Pancreas (tissue), 10 donors: ENCODE data around the gene GPR156. TPM values are rescaled to one million over a fixed set of nuclear protein-coding genes. Genes with fewer than 3 reads are reported as not detected.
"Not testable (repeated sequence)": the region's sequence is repeated elsewhere in the genome, so short reads cannot be mapped to it uniquely, and the experiment has no call there.

Experiments used
- ATAC-seq, 4 donors: fragments of 200-7000 bp; cut with Tn5 transposase; one replicate each; pipeline versions ENCODE4 v1.8.0 to v1.9.1; 2020; ENCODE audit warnings: mild to moderate bottlenecking in 4 of 4, moderate library complexity in 4 of 4
- DNase-seq, 6 donors: peaks; one replicate each; pipeline ENCODE4 v3.0.0-alpha.2; 2020
- FAIRE-seq: peaks from 2 replicates; lab custom pipeline; 2012; peaks lifted over from hg19 to GRCh38; lab: Jason Lieb, UNC
- H3K27ac ChIP-seq, 4 donors: fragments of 200-600 bp; sonication (generic); 1 replicate in 3 of 4; 2 replicates in 1 of 4; pipeline versions ENCODE4 v1.5.0 to v1.8.0; 2020
- H3K27me3 ChIP-seq, 4 donors: fragments of 200-600 bp; one replicate each; pipeline ENCODE4 v1.8.0; 2021
- H3K36me3 ChIP-seq, 3 donors: fragments of 200-600 bp; sonication (generic) in 1 of 3; one replicate each; pipeline versions ENCODE4 v1.5.0 to v1.8.0; 2020 to 2021
- H3K4me1 ChIP-seq, 3 donors: fragments of 200-600 bp; one replicate each; pipeline ENCODE4 v1.8.0; 2021
- H3K4me3 ChIP-seq, 4 donors: fragments of 200-600 bp; sonication (generic) in 2 of 4; one replicate each; pipeline versions ENCODE4 v1.5.0 to v1.8.0; 2020 to 2021
- H3K9me3 ChIP-seq, 4 donors: fragments of 200-600 bp; one replicate each; pipeline ENCODE4 v1.8.0; 2021
- CTCF ChIP-seq, 4 donors: fragments of 200-600 bp; sonication (generic) in 3 of 4; IDR thresholded peaks; one replicate each; pipeline versions ENCODE4 v1.5.0 to v1.8.0; 2021; ENCODE audit warnings: antibody characterized with exemption in 4 of 4
- WGBS, 2 donors: extraction: QIAGEN DNeasy Blood & Tissue Kit; methylation state at CpG; one replicate each; pipeline ENCODE4 v1.1.7; 2013; 5-methylcytosine and 5-hydroxymethylcytosine counted together
- intact Hi-C, 3 donors: fragments of 100-400 bp; cut with DNase I; formaldehyde crosslinking; loops; one replicate each; pipeline versions ENCODE4 v1.11.1 to v1.14.2; 2022
- polyA plus RNA-seq, 2 donors: library from polyadenylated mRNA; stranded (reverse); fragments of 200-250 nt; gene quantifications; one replicate each; pipeline ENCODE4 v1.2.3, GENCODE V29; 2013
- total RNA-seq, 6 donors: library from RNA; stranded (reverse); fragmentation: NEBNext Ultra II Directional in 4 of 6; extraction: Animal tissue kit (Norgen Biotek cat#: 25700) in 4 of 6; gene quantifications; one replicate each; pipeline versions ENCODE4 v1.2.1 to v1.2.4, GENCODE V29; 2021 to 2023
- donor health status: healthy with polysubstance abuse.
- donor health status: DM: no; HTN: no; CAD: no; lungs with moderate emphysema.
- donor health status: DM: no; HTN: no; CAD: no.
- donor health status: control.
- donor health status: control.
- donor health status: Bipolar disorder and iron deficiency.
- donor health status: DM: yes; HTN: yes; CAD: no.
- donor health status: DM: no; HTN: no; CAD: no.
- donor health status: DM: no; HTN: no; CAD: no.
- donor health status: DM: yes; HTN: yes; CAD: no.

The GPR156 gene
- total and polyA plus RNA-seq, 8 donors: 0.05 to 0.16 (median 0.08) TPM; not detected in 4

- H3K9me3 ChIP-seq: no peaks in the 10 kb centered on the region
- no peak overlapping the region for H3K4me3 ChIP-seq
- intact Hi-C loops: no loop called here
- FAIRE-seq (no peak), ATAC-seq (peak in 1 of 4 donors; percentile 32), DNase-seq (no peak)
- no peak overlapping the region for H3K27ac ChIP-seq
- no peaks in the 10 kb centered on the region for H3K36me3 ChIP-seq
- WGBS, 2 donors: 26 to 33% methylated on average over 3 of the region's 3 CpGs
- H3K4me1 ChIP-seq: peaks cover 0 to 6% (median 0%) of the 10 kb centered on the region in 3 donors
- no peaks in the 10 kb centered on the region for H3K27me3 ChIP-seq
- TF ChIP-seq CTCF (IDR thresholded peaks at IDR 0.05): no peak
Observed at GRCh38 chr3:120300971-120301370, 15.9 kb upstream of the GPR156 start.

- no peak for ATAC-seq
Observed at GRCh38 chr3:120299403-120299802, 14.4 kb upstream of the GPR156 start.

GRCh38 chr3:120298996-120299395, 14.0 kb upstream of the GPR156 start:
- Histone ChIP-seq H3K9me3 (no peaks in the 10 kb centered on the region), H3K4me1 (peaks cover 0 to 6% (median 0%) of the 10 kb centered on the region in 3 donors), H3K4me3 (no peak overlapping the region), H3K27ac (no peak overlapping the region), H3K27me3 (no peaks in the 10 kb centered on the region), H3K36me3 (no peaks in the 10 kb centered on the region)
- no peak for TF ChIP-seq CTCF (IDR thresholded peaks at IDR 0.05)
- DNase-seq (no peak), FAIRE-seq (no peak), ATAC-seq (no peak)
- intact Hi-C loops: no loop called here

More at GRCh38 chr3:120299403-120299802, 14.4 kb upstream of the GPR156 start:
- Histone ChIP-seq H3K36me3 (no peaks in the 10 kb centered on the region), H3K4me1 (peaks cover 0 to 6% (median 0%) of the 10 kb centered on the region in 3 donors), H3K9me3 (no peaks in the 10 kb centered on the region), H3K4me3 (no peak overlapping the region), H3K27me3 (no peaks in the 10 kb centered on the region), H3K27ac (no peak overlapping the region)
- FAIRE-seq (no peak), DNase-seq (no peak)
- no peak for TF ChIP-seq CTCF (IDR thresholded peaks at IDR 0.05)
- intact Hi-C loops: no loop called here

- FAIRE-seq, intact Hi-C loops, H3K27ac ChIP-seq, H3K27me3 ChIP-seq, ATAC-seq, H3K4me1 ChIP-seq, H3K36me3 ChIP-seq, DNase-seq, H3K4me3 ChIP-seq, H3K9me3 ChIP-seq: not testable (repeated sequence)
- 66 to 69% methylated on average over 2 of the region's 2 CpGs for WGBS, 2 donors
Observed at GRCh38 chr3:120291552-120291951, 6.5 kb upstream of the GPR156 start.

- H3K27me3 ChIP-seq: no peaks in the 10 kb centered on the region
- intact Hi-C loops: no loop called here
- H3K9me3 ChIP-seq: no peaks in the 10 kb centered on the region
- H3K27ac ChIP-seq: no peak overlapping the region
- H3K36me3 ChIP-seq: no peaks in the 10 kb centered on the region
- TF ChIP-seq CTCF (IDR thresholded peaks at IDR 0.05): no peak
- 95 to 97% methylated on average over 16 of the region's 16 CpGs for WGBS, 2 donors
- FAIRE-seq (no peak), ATAC-seq (no peak), DNase-seq (peak in 1 of 6 donors; percentile 36)
- H3K4me3 ChIP-seq: no peak overlapping the region
- H3K4me1 ChIP-seq: no peaks in the 10 kb centered on the region
Observed at GRCh38 chr3:120289636-120290035, 4.6 kb upstream of the GPR156 start.
